Measurements from ENCODE around the gene CANT1. TPM values are rescaled to one million over a fixed set of nuclear protein-coding genes. Genes with fewer than 3 reads are reported as not detected.

The CANT1 gene
- total and polyA plus RNA-seq, 9 donors: 18.6 to 48.8 (median 33.8) TPM

GRCh38 chr17:78999056-78999768, 10.4 kb downstream of the CANT1 start:
- DNase-seq: peak in 2 of 5 donors; percentile 4 to 16
- peaks cover 2% of the 10 kb centered on the region for H3K4me1 ChIP-seq (ENCODE audit: insufficient read depth)
- TF ChIP-seq EP300 (IDR thresholded peaks at IDR 0.05) (no peak), POLR2A (IDR thresholded peaks at IDR 0.05) (no peak)
- TF ChIP-seq, protein P1, sequence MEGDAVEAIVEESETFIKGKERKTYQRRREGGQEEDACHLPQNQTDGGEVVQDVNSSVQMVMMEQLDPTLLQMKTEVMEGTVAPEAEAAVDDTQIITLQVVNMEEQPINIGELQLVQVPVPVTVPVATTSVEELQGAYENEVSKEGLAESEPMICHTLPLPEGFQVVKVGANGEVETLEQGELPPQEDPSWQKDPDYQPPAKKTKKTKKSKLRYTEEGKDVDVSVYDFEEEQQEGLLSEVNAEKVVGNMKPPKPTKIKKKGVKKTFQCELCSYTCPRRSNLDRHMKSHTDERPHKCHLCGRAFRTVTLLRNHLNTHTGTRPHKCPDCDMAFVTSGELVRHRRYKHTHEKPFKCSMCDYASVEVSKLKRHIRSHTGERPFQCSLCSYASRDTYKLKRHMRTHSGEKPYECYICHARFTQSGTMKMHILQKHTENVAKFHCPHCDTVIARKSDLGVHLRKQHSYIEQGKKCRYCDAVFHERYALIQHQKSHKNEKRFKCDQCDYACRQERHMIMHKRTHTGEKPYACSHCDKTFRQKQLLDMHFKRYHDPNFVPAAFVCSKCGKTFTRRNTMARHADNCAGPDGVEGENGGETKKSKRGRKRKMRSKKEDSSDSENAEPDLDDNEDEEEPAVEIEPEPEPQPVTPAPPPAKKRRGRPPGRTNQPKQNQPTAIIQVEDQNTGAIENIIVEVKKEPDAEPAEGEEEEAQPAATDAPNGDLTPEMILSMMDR (IDR thresholded peaks at IDR 0.05): no peak
- no peak overlapping the region for H3K27ac ChIP-seq
- intact Hi-C loops (cut with DNase I): loop anchor here in 2 of 4 donors (10.0 kb wide), 1 partner anchor 396 kb away; no protein-coding TSS in a partner anchor
- no peak overlapping the region for H3K4me3 ChIP-seq
- 85 to 86% (median 86%) methylated on average over 17 of the region's 17 CpGs for WGBS, 3 donors
- no peaks in the 10 kb centered on the region for H3K36me3 ChIP-seq
- no peaks in the 10 kb centered on the region for H3K27me3 ChIP-seq
- no peaks in the 10 kb centered on the region for H3K9me3 ChIP-seq

GRCh38 chr17:78998311-78999055, 11.1 kb downstream of the CANT1 start:
- 70 to 78% (median 70%) methylated on average over 28 of the region's 28 CpGs for WGBS, 3 donors
- no peak overlapping the region for H3K4me3 ChIP-seq
- no peaks in the 10 kb centered on the region for H3K27me3 ChIP-seq
- no peaks in the 10 kb centered on the region for H3K36me3 ChIP-seq
- no peak overlapping the region for H3K27ac ChIP-seq
- DNase-seq: peak in 4 of 5 donors; percentile 10 to 43 (median 39)
- H3K4me1 ChIP-seq (ENCODE audit: insufficient read depth): peaks cover 2% of the 10 kb centered on the region
- intact Hi-C loops (cut with DNase I): loop anchor here in 2 of 4 donors (10.0 kb wide), 1 partner anchor 396 kb away; no protein-coding TSS in a partner anchor
- TF ChIP-seq EP300 (IDR thresholded peaks at IDR 0.05) (no peak), POLR2A (IDR thresholded peaks at IDR 0.05) (no peak)
- TF ChIP-seq, protein P1 (IDR thresholded peaks at IDR 0.05): no peak
- H3K9me3 ChIP-seq: no peaks in the 10 kb centered on the region

DNA sequence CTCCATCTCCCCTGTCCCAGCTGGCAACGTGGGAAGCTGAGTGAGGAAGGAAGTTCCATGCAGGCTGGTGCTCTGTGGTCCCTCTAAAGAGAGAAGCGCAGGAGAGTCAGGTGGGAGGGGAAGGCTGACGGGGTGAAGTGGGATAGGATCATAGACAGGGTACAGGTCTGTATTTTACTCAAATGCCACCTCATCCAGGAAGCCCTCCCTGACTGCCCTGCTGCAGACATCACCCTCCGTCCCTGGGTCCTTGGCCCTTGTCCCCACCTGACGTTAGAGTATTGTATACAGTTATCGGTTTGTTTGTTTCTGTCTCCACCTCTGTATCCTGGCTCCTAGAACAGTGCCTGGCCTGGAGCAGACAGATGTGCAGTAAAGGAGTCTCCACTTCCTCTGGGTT, 11.7 kb downstream of the CANT1 start:
- WGBS, 3 donors: 59 to 74% (median 71%) methylated on average over 6 of the region's 6 CpGs
- peak in 2 of 5 donors; percentile 4 to 8 for DNase-seq
- Histone ChIP-seq H3K27me3 (no peaks in the 10 kb centered on the region), H3K27ac (no peak overlapping the region), H3K4me3 (no peak overlapping the region), H3K4me1 (ENCODE audit: insufficient read depth) (peaks cover 2% of the 10 kb centered on the region), H3K9me3 (no peaks in the 10 kb centered on the region), H3K36me3 (no peaks in the 10 kb centered on the region)
- intact Hi-C loops (cut with DNase I): loop anchor here in 2 of 4 donors (10.0 kb wide), 1 partner anchor 397 kb away; no protein-coding TSS in a partner anchor
- TF ChIP-seq EP300 (IDR thresholded peaks at IDR 0.05) (no peak), POLR2A (IDR thresholded peaks at IDR 0.05) (no peak)
- TF ChIP-seq, protein P1 (IDR thresholded peaks at IDR 0.05): no peak

GRCh38 chr17:78997231-78997741, 12.3 kb downstream of the CANT1 start:
- Histone ChIP-seq H3K9me3 (no peaks in the 10 kb centered on the region), H3K27me3 (no peaks in the 10 kb centered on the region), H3K36me3 (no peaks in the 10 kb centered on the region), H3K27ac (no peak overlapping the region), H3K4me1 (ENCODE audit: insufficient read depth) (peaks cover 2% of the 10 kb centered on the region), H3K4me3 (no peak overlapping the region)
- WGBS, 3 donors: 82 to 85% (median 83%) methylated on average over 27 of the region's 27 CpGs
- intact Hi-C loops (cut with DNase I): loop anchor here in 2 of 4 donors (10.0 kb wide), 1 partner anchor 398 kb away; no protein-coding TSS in a partner anchor
- peak in 2 of 5 donors; percentile 6 to 23 for DNase-seq
- TF ChIP-seq POLR2A (IDR thresholded peaks at IDR 0.05): no peak
- TF ChIP-seq EP300 (IDR thresholded peaks at IDR 0.05): no peak
- TF ChIP-seq, protein P1 (IDR thresholded peaks at IDR 0.05): no peak

Data from ovary (tissue), 9 donors.